B cell (primary cell): ENCODE measurements around the gene HOXB6. TPM values are rescaled to one million over a fixed set of nuclear protein-coding genes. Genes with fewer than 3 reads are reported as not detected.

ENCODE experiments used
- ATAC-seq: fragments of 200-7000 bp; cut with Tn5 transposase; one replicate; pipeline ENCODE4 v1.10.0; 2021; ENCODE audit warnings: low read depth, mild to moderate bottlenecking, moderate number of reproducible peaks, moderate library complexity
- CTCF ChIA-PET: fragments of 350-600 bp; sonication (Branson Sonifier 250); formaldehyde crosslinking; loops from one replicate; lab custom pipeline; 2021; ENCODE audit warnings: antibody characterized with exemption, inconsistent platforms; lab: Charles Lee
- POLR2A ChIA-PET: fragments of 350-600 bp; sonication (Branson Sonifier 250); formaldehyde crosslinking; loops from one replicate; lab custom pipeline; 2021; ENCODE audit warnings: antibody characterized with exemption; lab: Charles Lee
- DNase-seq: peaks from one replicate; pipeline ENCODE4 v3.0.0; 2013
- H2AFZ ChIP-seq: 2 replicates; pipeline ENCODE4 v1.6.1; 2012; ENCODE audit warnings: mild to moderate bottlenecking, low read depth, low read length; ENCODE audit not compliant: insufficient read depth, poor library complexity, severe bottlenecking
- H3K27ac ChIP-seq, 2 donors: 1 replicate in 1 of 2; 2 replicates in 1 of 2; pipeline ENCODE4 v1.5.1; 2012 to 2013; ENCODE audit warnings: low read length in 2 of 2, mild to moderate bottlenecking in 2 of 2, moderate library complexity in 1 of 2
- H3K27me3 ChIP-seq, 4 experiments: fragments of 200-600 bp in 1 of 4; sonication (generic) in 1 of 4; replicated peaks in 1 of 4; 1 replicate in 2 of 4; 2 replicates in 2 of 4; pipeline versions ENCODE4 v1.6.1 to v1.7.0; 2013 to 2016; ENCODE audit warnings: low read length in 3 of 4, mild to moderate bottlenecking in 2 of 4, mixed read lengths in 1 of 4, moderate library complexity in 1 of 4; ENCODE audit not compliant: insufficient read depth in 4 of 4, control insufficient read depth in 3 of 4; ENCODE audit errors: control extremely low read depth in 1 of 4
- H3K36me3 ChIP-seq, 2 experiments: replicated peaks in 1 of 2; 1 replicate in 1 of 2; 2 replicates in 1 of 2; pipeline versions ENCODE4 v1.6.1 to v1.7.1; 2013; ENCODE audit warnings: low read length in 1 of 2; ENCODE audit not compliant: insufficient read depth in 2 of 2, control insufficient read depth in 1 of 2; ENCODE audit errors: control extremely low read depth in 1 of 2, extremely low read depth in 1 of 2
- H3K4me1 ChIP-seq, 2 donors: fragments of 200-600 bp in 1 of 2; sonication (generic) in 1 of 2; 1 replicate in 1 of 2; 2 replicates in 1 of 2; pipeline versions ENCODE4 v1.5.1 to v1.6.1; 2013 to 2017; ENCODE audit warnings: low read length in 2 of 2; ENCODE audit not compliant: control insufficient read depth in 2 of 2, insufficient read depth in 2 of 2
- H3K4me2 ChIP-seq: replicated peaks from 2 replicates; pipeline ENCODE3; 2012; ENCODE audit warnings: mild to moderate bottlenecking, low read depth, low read length; ENCODE audit not compliant: poor library complexity, severe bottlenecking
- H3K4me3 ChIP-seq, 5 experiments: fragments of 200-600 bp in 1 of 5; sonication (generic) in 1 of 5; 1 replicate in 3 of 5; 2 replicates in 2 of 5; pipeline versions ENCODE4 v1.5.1 to v1.7.0; 2011 to 2016; ENCODE audit warnings: low read length in 4 of 5, mild to moderate bottlenecking in 4 of 5, low read depth in 2 of 5, control low read depth in 1 of 5, moderate library complexity in 1 of 5; ENCODE audit not compliant: insufficient read depth in 1 of 5; ENCODE audit errors: control extremely low read depth in 1 of 5, extremely low read depth in 1 of 5
- H3K79me2 ChIP-seq: fragments of 200-600 bp; sonication (generic); one replicate; pipeline ENCODE4 v1.6.0; 2016; ENCODE audit warnings: low read length; ENCODE audit not compliant: control insufficient read depth, insufficient read depth
- H3K9ac ChIP-seq: fragments of 200-600 bp; sonication (generic); 2 replicates; pipeline ENCODE4 v1.6.1; 2017; ENCODE audit warnings: mild to moderate bottlenecking, low read length, moderate library complexity
- H3K9me3 ChIP-seq, 3 donors: one replicate each; pipeline versions ENCODE4 v1.6.1 to v1.7.1; 2013; ENCODE audit warnings: low read length in 2 of 3; ENCODE audit not compliant: control insufficient read depth in 2 of 3, insufficient read depth in 1 of 3; ENCODE audit errors: control extremely low read depth in 1 of 3
- H4K20me1 ChIP-seq: 2 replicates; pipeline ENCODE4 v1.6.0; 2012; ENCODE audit warnings: mild to moderate bottlenecking, low read length; ENCODE audit not compliant: insufficient read depth, control insufficient read depth, poor library complexity, severe bottlenecking
- H3K27ac Mint-ChIP-seq: one replicate; pipeline ENCODE4 v1.8.0; 2021; ENCODE audit warnings: mixed read lengths
- H3K27me3 Mint-ChIP-seq: one replicate; pipeline ENCODE4 v1.8.0; 2021; ENCODE audit warnings: mixed read lengths
- H3K4me1 Mint-ChIP-seq: one replicate; pipeline ENCODE4 v1.8.0; 2021; ENCODE audit warnings: mixed read lengths
- H3K4me3 Mint-ChIP-seq: one replicate; pipeline ENCODE4 v1.8.0; 2021; ENCODE audit warnings: mixed read lengths
- H3K9me3 Mint-ChIP-seq: one replicate; pipeline ENCODE4 v1.8.0; 2022; ENCODE audit warnings: mixed read lengths; ENCODE audit not compliant: insufficient read depth
- CTCF ChIP-seq: fragments of 200-600 bp; IDR thresholded peaks from one replicate; pipeline ENCODE4 v1.8.0; 2022; ENCODE audit warnings: antibody characterized with exemption, mild to moderate bottlenecking
- EZH2 ChIP-seq: IDR thresholded peaks from 2 replicates; pipeline ENCODE4 v1.6.1; 2012; ENCODE audit warnings: borderline replicate concordance, low read depth, mild to moderate bottlenecking, moderate library complexity, low read length; ENCODE audit not compliant: insufficient read depth, poor library complexity, severe bottlenecking
- WGBS: methylation state at CpG from one replicate; pipeline ENCODE4 v1.1.5; 2013; ENCODE audit warnings: missing lambda C conversion rate; ENCODE audit not compliant: insufficient coverage; 5-methylcytosine and 5-hydroxymethylcytosine counted together
- intact Hi-C: fragments of 100-400 bp; cut with micrococcal nuclease; formaldehyde crosslinking; loops from one replicate; pipeline ENCODE4 v1.10.0; 2022
- polyA plus RNA-seq: library from polyadenylated mRNA; depleted of rRNA; stranded (reverse); fragments of >200 nt; gene quantifications from 2 replicates; pipeline ENCODE4 v1.2.3, GENCODE V29; 2012
- total RNA-seq, 2 donors: library from RNA; stranded (reverse); fragments of 120-200 nt in 1 of 2; gene quantifications; 1 replicate in 1 of 2; 2 replicates in 1 of 2; pipeline versions ENCODE4 v1.2.3 to v1.2.4, GENCODE V29; 2013 to 2022

The HOXB6 gene
- total and polyA plus RNA-seq, 2 donors (not counting 1 experiment from before 2014, with no cell fraction given) = 0.10 TPM; not detected in 1

- H3K4me1 Mint-ChIP-seq = peaks cover 13% of the 10 kb centered on the region
- no peaks in the 10 kb centered on the region for H4K20me1 ChIP-seq
- 89% methylated on average over 29 of the region's 41 CpGs for WGBS
- peaks cover 62% of the 10 kb centered on the region for H3K27me3 Mint-ChIP-seq
- no peak overlapping the region for H3K27ac ChIP-seq
- DNase-seq = no peak
- no peak overlapping the region for H3K4me3 ChIP-seq
- CTCF ChIA-PET = interaction anchor here (1.3 to 1.9 kb wide), 3 partner anchors 13 to 18 kb away, joined by 3 to 8 read pairs (median 5); partner anchors contain the start of gene HOXB5
- no peak overlapping the region for H2AFZ ChIP-seq
- no peaks in the 10 kb centered on the region for H3K79me2 ChIP-seq
- ATAC-seq = no peak
- H3K27ac Mint-ChIP-seq = no peak overlapping the region
- intact Hi-C loops = no loop called here
- no peak overlapping the region for H3K9ac ChIP-seq
- H3K4me3 Mint-ChIP-seq = no peak overlapping the region
- H3K4me1 ChIP-seq = peaks cover 27 to 30% of the 10 kb centered on the region in 2 donors
- H3K36me3 ChIP-seq = no peaks in the 10 kb centered on the region
- H3K9me3 Mint-ChIP-seq = no peaks in the 10 kb centered on the region
- peaks cover 2 to 92% (median 68%) of the 10 kb centered on the region in 4 experiments for H3K27me3 ChIP-seq
- POLR2A ChIA-PET = no interaction called here
- TF ChIP-seq EZH2 (no peak), CTCF (no peak)
- no peak overlapping the region for H3K4me2 ChIP-seq
- peaks cover 0 to 35% (median 0%) of the 10 kb centered on the region in 3 donors for H3K9me3 ChIP-seq
Observed at GRCh38 chr17:48605991-48606891, 1.5 kb upstream of the HOXB6 start.

- H3K27ac Mint-ChIP-seq = no peak overlapping the region
- H3K9me3 Mint-ChIP-seq = no peaks in the 10 kb centered on the region
- Histone ChIP-seq H4K20me1 (no peaks in the 10 kb centered on the region), H2AFZ (no peak overlapping the region), H3K4me2 (no peak overlapping the region), H3K27ac (no peak overlapping the region), H3K36me3 (no peaks in the 10 kb centered on the region), H3K9ac (no peak overlapping the region), H3K79me2 (no peaks in the 10 kb centered on the region), H3K9me3 (peaks cover 0 to 30% (median 0%) of the 10 kb centered on the region in 3 donors), H3K4me3 (no peak overlapping the region), H3K27me3 (peaks cover 2 to 91% (median 69%) of the 10 kb centered on the region in 4 experiments), H3K4me1 (peaks cover 20 to 22% of the 10 kb centered on the region in 2 donors)
- WGBS = 79% methylated on average over 5 of the region's 10 CpGs
- peaks cover 7% of the 10 kb centered on the region for H3K4me1 Mint-ChIP-seq
- ChIA-PET POLR2A (no interaction called here), CTCF (no interaction called here)
- peaks cover 64% of the 10 kb centered on the region for H3K27me3 Mint-ChIP-seq
- ATAC-seq (no peak), DNase-seq (no peak)
- intact Hi-C loops = no loop called here
- H3K4me3 Mint-ChIP-seq = no peak overlapping the region
- TF ChIP-seq EZH2 (no peak), CTCF (no peak)
Observed at GRCh38 chr17:48605409-48605919, 678 bp upstream of the HOXB6 start.
